Bronchial epithelial cell (primary cell): ENCODE measurements around the gene PSORS1C2. TPM values are rescaled to one million over a fixed set of nuclear protein-coding genes. Genes with fewer than 3 reads are reported as not detected.

Experiments
- DNase-seq: peaks from one replicate; pipeline ENCODE4 v3.0.0-alpha.2; 2010; ENCODE audit warnings: low read depth
- FAIRE-seq: peaks from 2 replicates; lab custom pipeline; 2011; peaks lifted over from hg19 to GRCh38; lab: Jason Lieb, UNC
- H3K27me3 ChIP-seq: 2 replicates; pipeline ENCODE4 v1.5.1; 2011; ENCODE audit warnings: low read length; ENCODE audit not compliant: control insufficient read depth, insufficient read depth
- H3K36me3 ChIP-seq: 2 replicates; pipeline ENCODE4 v1.5.1; 2011; ENCODE audit warnings: low read length; ENCODE audit not compliant: control insufficient read depth, insufficient read depth
- H3K4me3 ChIP-seq: 2 replicates; pipeline ENCODE4 v1.5.1; 2011; ENCODE audit warnings: mild to moderate bottlenecking, low read depth, low read length, control low read depth
- total RNA-seq: library from RNA; depleted of rRNA; stranded (reverse); fragments of >200 nt; gene quantifications from 2 replicates; pipeline ENCODE4 v1.2.1, GENCODE V29; 2014
- TF ChIP-seq, protein P1 (sequence below): IDR thresholded peaks from 2 replicates; pipeline ENCODE4 v1.5.1; 2011; ENCODE audit warnings: mild to moderate bottlenecking, moderate library complexity, low read length, control low read depth, inconsistent platforms; ENCODE audit not compliant: insufficient read depth, severe bottlenecking

Gene PSORS1C2
- total RNA-seq, 1 donor from 2014 or later: not detected

DNA sequence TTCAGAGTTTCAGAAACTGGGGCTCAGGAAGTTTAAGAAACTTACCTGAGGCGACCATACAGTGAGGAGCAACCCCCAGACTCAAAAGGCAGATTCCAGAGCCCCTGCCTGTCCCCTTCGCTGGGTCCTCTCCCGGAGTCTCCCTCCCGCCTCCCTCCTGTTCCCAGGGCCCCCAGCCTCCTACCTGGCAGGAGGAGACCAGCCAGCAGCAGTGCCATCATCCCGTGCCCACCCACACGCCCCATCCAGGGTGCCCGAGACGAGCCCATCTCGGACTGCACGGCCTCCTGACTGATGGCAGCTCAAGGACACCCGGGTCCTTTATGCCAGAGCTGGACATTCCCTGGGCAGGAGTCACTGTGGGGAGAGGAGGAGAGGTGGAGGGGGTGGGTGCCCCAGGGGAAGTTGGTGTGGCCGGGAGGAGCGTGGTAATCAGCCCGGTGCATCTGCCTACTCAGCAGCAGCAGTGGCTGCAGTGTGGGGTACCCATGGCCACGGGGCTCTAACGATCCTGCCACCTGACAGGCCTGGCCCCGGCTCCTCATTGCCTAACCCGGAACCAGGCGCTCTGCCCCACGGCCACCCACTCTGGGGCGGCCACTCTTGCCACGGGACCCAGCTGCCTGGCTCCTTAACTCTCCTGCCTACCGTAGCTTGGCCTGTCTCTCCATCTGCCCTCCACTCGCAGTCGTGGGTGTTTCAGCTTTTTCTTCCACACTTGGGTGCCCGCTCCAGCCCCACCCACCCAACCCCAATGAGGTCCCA, 18.5 kb downstream of the PSORS1C2 start, which contains the start of gene CDSN:
TSS of gene CDSN (minus strand) at position 296 of the 765 bp plus-strand sequence. CDS start at position 269, 27 bp downstream.
- Histone ChIP-seq H3K4me3 (no peak within 1 kb of the TSS), H3K27me3 (no peaks in the 10 kb centered on the region), H3K36me3 (peaks cover 1% of the 10 kb centered on the region)
- FAIRE-seq (no peak), DNase-seq (no peak)
- TF ChIP-seq, protein P1, sequence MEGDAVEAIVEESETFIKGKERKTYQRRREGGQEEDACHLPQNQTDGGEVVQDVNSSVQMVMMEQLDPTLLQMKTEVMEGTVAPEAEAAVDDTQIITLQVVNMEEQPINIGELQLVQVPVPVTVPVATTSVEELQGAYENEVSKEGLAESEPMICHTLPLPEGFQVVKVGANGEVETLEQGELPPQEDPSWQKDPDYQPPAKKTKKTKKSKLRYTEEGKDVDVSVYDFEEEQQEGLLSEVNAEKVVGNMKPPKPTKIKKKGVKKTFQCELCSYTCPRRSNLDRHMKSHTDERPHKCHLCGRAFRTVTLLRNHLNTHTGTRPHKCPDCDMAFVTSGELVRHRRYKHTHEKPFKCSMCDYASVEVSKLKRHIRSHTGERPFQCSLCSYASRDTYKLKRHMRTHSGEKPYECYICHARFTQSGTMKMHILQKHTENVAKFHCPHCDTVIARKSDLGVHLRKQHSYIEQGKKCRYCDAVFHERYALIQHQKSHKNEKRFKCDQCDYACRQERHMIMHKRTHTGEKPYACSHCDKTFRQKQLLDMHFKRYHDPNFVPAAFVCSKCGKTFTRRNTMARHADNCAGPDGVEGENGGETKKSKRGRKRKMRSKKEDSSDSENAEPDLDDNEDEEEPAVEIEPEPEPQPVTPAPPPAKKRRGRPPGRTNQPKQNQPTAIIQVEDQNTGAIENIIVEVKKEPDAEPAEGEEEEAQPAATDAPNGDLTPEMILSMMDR: no peak

- FAIRE-seq (peak; percentile 52), DNase-seq (no peak)
- Histone ChIP-seq H3K4me3 (no peak overlapping the region), H3K36me3 (peaks cover 1% of the 10 kb centered on the region), H3K27me3 (no peaks in the 10 kb centered on the region)
- TF ChIP-seq, protein P1: no peak
These were observed 20.7 kb downstream of the PSORS1C2 start for GRCh38 chr6:31118178-31118577.

DNA sequence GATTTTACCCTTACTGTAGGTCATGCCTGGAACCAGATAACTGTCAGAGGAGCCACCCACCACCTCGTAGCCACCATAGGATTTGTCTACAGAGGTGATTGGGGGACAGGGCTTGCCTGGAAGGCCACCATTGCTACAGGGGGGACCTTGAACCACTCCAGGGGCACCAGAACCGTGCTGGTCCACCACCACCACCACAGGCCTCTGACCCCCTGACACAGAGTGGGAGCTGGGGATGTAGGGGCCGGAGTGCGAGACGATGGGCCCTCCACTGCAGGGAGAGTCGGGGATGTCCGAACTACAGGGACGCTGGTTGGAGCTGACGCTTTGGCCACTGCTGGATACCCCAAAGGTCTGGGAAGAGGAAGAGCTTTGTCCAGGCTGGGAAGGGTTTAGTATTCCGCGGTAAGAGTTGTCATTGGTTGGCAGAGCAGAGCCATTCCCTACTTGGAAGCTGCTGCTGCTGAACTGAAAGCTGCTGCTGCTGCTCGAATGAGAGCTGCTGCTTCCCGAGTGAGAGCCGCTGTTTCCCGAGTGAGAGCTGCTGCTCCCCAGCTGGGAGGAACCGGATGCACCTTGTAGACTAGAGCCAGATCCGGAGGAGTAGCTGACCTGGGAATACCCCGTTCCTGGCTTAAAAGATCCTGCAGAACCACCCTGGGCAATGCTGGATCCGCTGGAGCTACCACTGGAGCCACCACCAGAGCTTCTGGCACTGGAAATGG, 22.0 kb downstream of the PSORS1C2 start:
- FAIRE-seq: no peak

DNA sequence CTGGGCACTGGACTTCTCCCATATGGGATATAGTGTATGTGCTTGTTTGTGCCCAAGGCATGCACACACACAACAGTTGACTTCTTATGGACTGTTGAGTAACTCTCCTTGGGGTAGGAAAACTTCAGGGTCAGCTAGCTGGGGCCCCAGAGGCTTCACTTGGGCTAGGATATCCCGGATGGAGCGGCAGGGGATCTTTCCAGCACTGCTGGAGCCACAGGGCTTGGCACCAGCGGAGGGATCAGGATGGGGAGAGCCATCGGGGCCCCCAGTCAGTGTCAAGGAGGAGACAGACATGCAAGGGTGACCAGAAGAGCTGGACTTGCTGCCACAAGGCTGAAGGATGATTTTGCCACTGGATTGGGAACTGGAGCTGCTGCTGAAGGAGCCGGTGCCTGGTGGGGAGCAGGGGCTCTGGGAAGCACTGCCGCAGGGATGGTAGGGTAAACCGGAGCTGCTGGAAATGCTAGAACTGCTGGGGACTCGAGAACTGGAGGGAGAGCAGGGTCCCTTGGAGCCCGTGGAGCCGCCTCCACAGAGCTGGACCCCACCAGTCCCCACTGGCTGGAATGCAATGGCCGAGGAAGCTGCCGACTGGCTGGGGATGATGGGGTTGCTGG, 22.8 kb downstream of the PSORS1C2 start:
- TF ChIP-seq, protein P1: no peak
- Histone ChIP-seq H3K4me3 (no peak overlapping the region), H3K36me3 (peaks cover 1% of the 10 kb centered on the region), H3K27me3 (no peaks in the 10 kb centered on the region)
- DNase-seq (no peak), FAIRE-seq (no peak)

More for the DNA sequence above, 22.0 kb downstream of the PSORS1C2 start:
- peaks cover 1% of the 10 kb centered on the region for H3K36me3 ChIP-seq
- no peak for DNase-seq
- H3K4me3 ChIP-seq: no peak overlapping the region
- TF ChIP-seq, protein P1: no peak
- no peaks in the 10 kb centered on the region for H3K27me3 ChIP-seq

DNA sequence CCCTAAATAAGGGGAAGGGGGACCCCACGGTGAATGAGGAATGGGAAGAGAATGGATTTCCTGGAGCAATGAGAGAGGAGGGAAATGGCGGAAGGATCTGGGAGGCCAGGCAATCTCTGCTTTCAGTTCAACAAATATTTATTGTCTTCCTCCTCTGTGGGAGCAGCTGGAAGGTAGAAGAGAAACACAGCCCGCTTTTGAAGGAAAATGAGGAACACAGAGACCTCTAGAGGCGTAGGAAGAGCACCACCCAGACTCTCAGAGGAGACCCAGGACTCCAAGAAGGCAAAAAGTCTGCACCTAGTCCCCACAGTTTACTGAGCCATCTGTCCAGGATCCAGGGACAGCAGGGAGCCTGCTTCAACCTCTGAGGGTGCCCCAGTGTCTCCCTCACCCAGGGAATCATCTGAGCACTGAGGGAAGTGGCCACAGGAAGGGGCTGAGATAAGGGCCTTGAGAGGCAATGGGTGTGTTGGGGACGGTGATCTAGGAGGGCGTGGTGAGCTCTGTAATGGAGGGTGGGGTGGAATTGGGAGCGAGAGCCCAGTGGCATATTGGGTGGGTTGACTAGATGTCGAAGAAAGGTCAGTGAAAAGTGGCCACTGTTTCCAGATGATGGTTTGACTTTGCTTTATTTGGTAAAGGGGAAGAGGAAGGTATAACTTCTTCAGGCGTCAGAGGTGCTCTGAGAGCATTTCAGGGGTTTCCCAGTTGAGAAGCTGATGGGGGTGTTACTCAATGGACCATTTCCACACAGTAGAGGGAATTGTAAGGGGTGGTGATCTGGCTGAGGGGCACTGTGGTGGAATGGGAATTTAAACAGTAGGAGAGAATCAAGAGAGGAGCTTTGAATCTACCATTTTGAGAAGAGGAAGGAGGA, 23.7 kb downstream of the PSORS1C2 start:
- Histone ChIP-seq H3K4me3 (peak overlapping the region; percentile 51), H3K36me3 (peaks cover 1% of the 10 kb centered on the region), H3K27me3 (peaks cover 2% of the 10 kb centered on the region)
- peak; percentile 62 for DNase-seq
- FAIRE-seq: no peak
- TF ChIP-seq, protein P1: peak; percentile 49
